AG08395 (cell line): ENCODE results near the gene ARFGAP1.
A peak's percentile ranks its signal among the peaks of the same experiment; 100 is the strongest.

Source experiments
- DNase-seq: peaks from one replicate; pipeline ENCODE4 v3.0.0; 2012; ENCODE audit warnings: mixed read lengths, low spot score

Gene ARFGAP1

GRCh38 chr20:63320616-63321147 lies 48.1 kb downstream of the ARFGAP1 start:
- no peak for DNase-seq

- peak; percentile 64 for DNase-seq
Observed at GRCh38 chr20:63321148-63321831, 48.7 kb downstream of the ARFGAP1 start.

- DNase-seq = no peak
Observed at GRCh38 chr20:63322146-63322932, 49.7 kb downstream of the ARFGAP1 start.

- DNase-seq = no peak
Observed at GRCh38 chr20:63322933-63323273, 50.3 kb downstream of the ARFGAP1 start.

GRCh38 chr20:63323357-63323981 lies 50.9 kb downstream of the ARFGAP1 start:
- no peak for DNase-seq

GRCh38 chr20:63325021-63325471 lies 52.4 kb downstream of the ARFGAP1 start:
- no peak for DNase-seq

- DNase-seq = no peak
Observed at GRCh38 chr20:63325554-63326313, 53.1 kb downstream of the ARFGAP1 start.

- no peak for DNase-seq
Observed at GRCh38 chr20:63326314-63327230, 54.0 kb downstream of the ARFGAP1 start.

GRCh38 chr20:63327231-63327745 lies 54.7 kb downstream of the ARFGAP1 start:
- DNase-seq = no peak

- no peak for DNase-seq
Observed at GRCh38 chr20:63328026-63328700, 55.5 kb downstream of the ARFGAP1 start.

- DNase-seq = no peak
Observed at GRCh38 chr20:63328718-63329275, 56.2 kb downstream of the ARFGAP1 start.

- no peak for DNase-seq
Observed at GRCh38 chr20:63329331-63330083, 56.9 kb downstream of the ARFGAP1 start.

- DNase-seq = no peak
Observed at GRCh38 chr20:63330084-63330760, 57.6 kb downstream of the ARFGAP1 start.

- no peak for DNase-seq
Observed at GRCh38 chr20:63330940-63331339, 58.3 kb downstream of the ARFGAP1 start.

- no peak for DNase-seq
Observed at GRCh38 chr20:63331741-63332400, 59.3 kb downstream of the ARFGAP1 start.

GRCh38 chr20:63332488-63333240 lies 60.1 kb downstream of the ARFGAP1 start:
- no peak for DNase-seq

- no peak for DNase-seq
Observed at GRCh38 chr20:63333241-63333836, 60.7 kb downstream of the ARFGAP1 start.
